Left ventricle myocardium inferior (tissue), 1 donor: ENCODE data around the gene USO1. TPM values are rescaled to one million over a fixed set of nuclear protein-coding genes. Genes with fewer than 3 reads are reported as not detected.
A peak's percentile ranks its signal among the peaks of the same experiment; 100 is the strongest.

Source experiments
- DNase-seq: peaks from one replicate; pipeline ENCODE4 v3.0.0-alpha.2; 2020
- H3K27ac ChIP-seq: fragments of 200-600 bp; replicated peaks from 2 replicates; pipeline ENCODE4 v1.8.0; 2021
- H3K27me3 ChIP-seq: fragments of 200-600 bp; 2 replicates; pipeline ENCODE4 v1.8.0; 2021; ENCODE audit warnings: low read depth
- H3K36me3 ChIP-seq: fragments of 200-600 bp; 2 replicates; pipeline ENCODE4 v1.8.0; 2021
- H3K4me1 ChIP-seq: fragments of 200-600 bp; 2 replicates; pipeline ENCODE4 v1.8.0; 2021
- H3K4me3 ChIP-seq: fragments of 200-600 bp; 2 replicates; pipeline ENCODE4 v1.8.0; 2021; ENCODE audit warnings: mild to moderate bottlenecking, moderate library complexity
- H3K9me3 ChIP-seq: fragments of 200-600 bp; replicated peaks from 2 replicates; pipeline ENCODE4 v1.8.0; 2021
- intact Hi-C: fragments of 100-400 bp; cut with micrococcal nuclease; formaldehyde crosslinking; loops from one replicate; pipeline ENCODE4 v1.11.0; 2022
- total RNA-seq: library from RNA; stranded (reverse); fragmentation: NEBNext Ultra II Directional; extraction: Animal tissue kit (Norgen Biotek cat#: 25700); gene quantifications from one replicate; pipeline ENCODE4 v1.2.1, GENCODE V29; 2021
- TF ChIP-seq, protein P1 (sequence below): fragments of 200-600 bp; IDR thresholded peaks from 2 replicates; pipeline ENCODE4 v1.8.0; 2021; ENCODE audit warnings: antibody characterized with exemption, mild to moderate bottlenecking, borderline replicate concordance
- donor health status: DM: no; HTN: yes; CAD: no; lungs with severe emphysema.

USO1 gene
- total RNA-seq, 1 donor from 2014 or later: 84.3 TPM

DNA sequence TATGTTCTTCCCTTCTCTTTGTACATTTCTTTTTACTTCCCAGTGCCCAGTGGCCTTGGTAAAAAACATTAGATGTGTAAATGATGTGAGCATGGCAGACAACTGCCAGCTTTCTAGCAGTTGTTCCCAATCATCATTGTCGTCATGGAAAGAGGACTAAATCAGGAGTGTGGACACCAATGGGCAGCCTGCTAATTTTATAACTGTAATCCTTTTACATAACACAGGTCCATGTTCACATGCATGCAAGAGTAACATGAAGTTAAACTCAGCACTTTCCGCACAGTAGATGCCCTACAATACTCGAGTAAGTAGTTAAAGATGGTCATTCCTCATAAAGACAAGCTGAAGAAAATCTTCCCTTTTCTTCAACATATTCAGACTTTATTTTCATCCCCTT lies 27.8 kb upstream of the USO1 start:
- intact Hi-C loops: no loop called here
- Histone ChIP-seq H3K27me3 (no peaks in the 10 kb centered on the region), H3K4me3 (no peak overlapping the region), H3K27ac (peak overlapping the region; percentile 48), H3K4me1 (peaks cover 14% of the 10 kb centered on the region), H3K36me3 (peaks cover 5% of the 10 kb centered on the region), H3K9me3 (no peaks in the 10 kb centered on the region)
- no peak for DNase-seq
- TF ChIP-seq, protein P1, sequence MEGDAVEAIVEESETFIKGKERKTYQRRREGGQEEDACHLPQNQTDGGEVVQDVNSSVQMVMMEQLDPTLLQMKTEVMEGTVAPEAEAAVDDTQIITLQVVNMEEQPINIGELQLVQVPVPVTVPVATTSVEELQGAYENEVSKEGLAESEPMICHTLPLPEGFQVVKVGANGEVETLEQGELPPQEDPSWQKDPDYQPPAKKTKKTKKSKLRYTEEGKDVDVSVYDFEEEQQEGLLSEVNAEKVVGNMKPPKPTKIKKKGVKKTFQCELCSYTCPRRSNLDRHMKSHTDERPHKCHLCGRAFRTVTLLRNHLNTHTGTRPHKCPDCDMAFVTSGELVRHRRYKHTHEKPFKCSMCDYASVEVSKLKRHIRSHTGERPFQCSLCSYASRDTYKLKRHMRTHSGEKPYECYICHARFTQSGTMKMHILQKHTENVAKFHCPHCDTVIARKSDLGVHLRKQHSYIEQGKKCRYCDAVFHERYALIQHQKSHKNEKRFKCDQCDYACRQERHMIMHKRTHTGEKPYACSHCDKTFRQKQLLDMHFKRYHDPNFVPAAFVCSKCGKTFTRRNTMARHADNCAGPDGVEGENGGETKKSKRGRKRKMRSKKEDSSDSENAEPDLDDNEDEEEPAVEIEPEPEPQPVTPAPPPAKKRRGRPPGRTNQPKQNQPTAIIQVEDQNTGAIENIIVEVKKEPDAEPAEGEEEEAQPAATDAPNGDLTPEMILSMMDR: no peak

DNA sequence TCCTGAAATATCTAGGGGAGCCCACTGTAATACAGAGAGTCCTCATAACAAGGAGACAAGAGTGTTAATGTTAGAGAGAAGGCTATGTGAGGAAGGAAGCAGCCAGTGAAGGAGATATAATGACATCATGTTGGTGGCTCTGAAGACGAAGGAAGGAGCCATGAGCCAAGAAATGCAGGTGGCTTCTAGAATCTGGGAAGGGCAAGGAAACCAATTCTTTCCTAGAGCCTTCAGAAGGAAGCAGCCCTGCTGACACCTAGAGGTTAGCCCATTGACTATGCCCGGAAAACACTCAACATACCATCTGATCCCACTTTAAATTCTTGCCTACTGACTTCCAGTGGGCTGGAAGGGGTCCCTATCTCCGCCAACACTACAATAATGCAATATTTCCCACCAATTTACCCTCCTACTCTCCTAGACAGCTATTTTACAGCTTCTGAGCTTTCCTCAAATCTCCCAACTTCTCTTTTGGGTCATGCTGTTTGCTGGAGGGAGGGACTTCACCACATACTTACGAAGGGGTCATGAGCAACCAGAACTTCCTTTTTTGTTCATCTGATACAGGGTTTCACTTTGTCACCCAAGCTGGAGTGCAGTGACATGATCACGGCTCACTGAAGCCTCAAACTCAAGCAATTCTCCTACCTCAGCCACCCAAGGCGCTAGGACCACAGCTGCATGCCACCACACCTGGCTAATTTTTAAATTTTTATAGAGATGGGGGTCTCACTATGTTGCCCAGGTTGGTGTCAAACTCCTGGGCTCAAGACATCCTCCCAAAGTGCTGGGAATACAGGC lies 26.0 kb upstream of the USO1 start:
- peaks cover 14% of the 10 kb centered on the region for H3K4me1 ChIP-seq
- intact Hi-C loops: no loop called here
- TF ChIP-seq, protein P1: no peak
- DNase-seq: no peak
- no peak overlapping the region for H3K4me3 ChIP-seq
- H3K27me3 ChIP-seq: no peaks in the 10 kb centered on the region
- no peaks in the 10 kb centered on the region for H3K9me3 ChIP-seq
- H3K27ac ChIP-seq: no peak overlapping the region
- H3K36me3 ChIP-seq: peaks cover 5% of the 10 kb centered on the region

DNA sequence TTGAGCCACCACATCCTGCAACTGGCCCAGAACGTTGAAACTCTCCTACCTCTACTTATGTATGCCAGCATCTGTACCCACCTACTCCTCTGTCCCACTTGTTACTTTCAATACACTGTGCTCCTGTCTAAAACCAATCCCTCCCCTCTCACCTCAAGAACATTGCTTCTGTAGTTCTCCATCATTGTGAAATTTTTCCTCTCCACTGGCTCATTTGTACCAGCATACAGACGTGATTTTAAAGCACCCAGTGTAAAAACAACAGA lies 25.5 kb upstream of the USO1 start:
- intact Hi-C loops: no loop called here
- TF ChIP-seq, protein P1: no peak

DNA sequence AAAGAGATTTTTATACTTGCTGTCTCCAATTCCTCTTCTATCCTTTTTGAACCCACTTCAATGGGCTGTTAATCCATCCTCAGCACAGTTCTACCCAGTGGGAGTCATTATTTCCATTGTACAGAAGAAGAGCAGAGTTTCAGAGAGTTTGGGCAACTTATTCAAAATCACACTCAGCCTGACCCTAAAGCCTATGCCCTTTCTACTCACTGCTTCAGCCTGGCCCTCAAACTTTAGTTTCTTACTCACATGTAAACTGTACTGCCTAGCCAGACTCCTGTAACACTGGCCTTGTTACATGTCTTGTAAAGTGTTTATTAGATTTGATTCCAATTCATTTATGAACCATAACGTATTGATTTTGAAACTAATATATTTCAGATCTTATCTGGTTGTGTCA lies 25.1 kb upstream of the USO1 start:
- no peak for DNase-seq
- Histone ChIP-seq H3K27ac (no peak overlapping the region), H3K4me1 (peaks cover 14% of the 10 kb centered on the region), H3K27me3 (no peaks in the 10 kb centered on the region), H3K36me3 (peaks cover 2% of the 10 kb centered on the region), H3K9me3 (no peaks in the 10 kb centered on the region), H3K4me3 (no peak overlapping the region)
- intact Hi-C loops: no loop called here
- TF ChIP-seq, protein P1: no peak

More for the DNA sequence above, 25.5 kb upstream of the USO1 start:
- H3K27me3 ChIP-seq: no peaks in the 10 kb centered on the region
- no peak overlapping the region for H3K4me3 ChIP-seq
- H3K27ac ChIP-seq: no peak overlapping the region
- H3K4me1 ChIP-seq: peaks cover 14% of the 10 kb centered on the region
- H3K36me3 ChIP-seq: peaks cover 5% of the 10 kb centered on the region
- no peak for DNase-seq
- no peaks in the 10 kb centered on the region for H3K9me3 ChIP-seq

DNA sequence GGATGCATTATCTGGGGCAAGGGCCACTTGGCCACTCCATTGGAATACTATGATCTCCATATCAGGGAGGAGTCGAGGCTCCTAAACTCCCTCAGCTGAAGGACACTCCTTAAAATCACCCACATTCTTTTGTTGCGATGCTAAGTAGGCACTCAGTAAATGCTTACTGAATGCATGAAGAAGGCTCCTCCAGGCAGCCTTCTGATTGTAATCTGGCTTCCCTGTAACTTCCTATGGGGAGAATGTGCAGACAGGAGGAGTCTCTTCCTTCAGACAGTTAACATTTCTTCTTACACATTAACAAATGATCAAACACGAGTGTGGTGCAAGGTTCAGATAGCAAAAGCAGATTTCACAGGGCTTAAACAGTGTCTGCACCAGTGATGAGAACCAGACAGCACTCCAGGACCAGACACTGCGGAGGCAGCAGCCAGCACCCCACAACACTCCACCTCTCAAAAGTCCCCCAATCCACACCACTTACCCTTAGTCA lies 21.4 kb upstream of the USO1 start:
- Histone ChIP-seq H3K27ac (no peak overlapping the region), H3K9me3 (no peaks in the 10 kb centered on the region), H3K4me3 (no peak overlapping the region), H3K4me1 (no peaks in the 10 kb centered on the region), H3K36me3 (no peaks in the 10 kb centered on the region), H3K27me3 (no peaks in the 10 kb centered on the region)
- intact Hi-C loops: no loop called here
- DNase-seq: no peak
- TF ChIP-seq, protein P1: no peak
